CD14-positive monocyte (primary cell): ENCODE measurements around the gene KRT8. TPM values are rescaled to one million over a fixed set of nuclear protein-coding genes. Genes with fewer than 3 reads are reported as not detected.

Experiments used
- DNase-seq, 3 donors: peaks; one replicate each; pipeline ENCODE4 v3.0.0-alpha.2; 2011 to 2022
- H2AFZ ChIP-seq: 2 replicates; pipeline ENCODE4 v1.6.0; 2012; ENCODE audit warnings: mild to moderate bottlenecking, low read depth, low read length, inconsistent platforms; ENCODE audit not compliant: insufficient read depth, poor library complexity, severe bottlenecking
- H3K27ac ChIP-seq, 2 donors: 1 replicate in 1 of 2; 2 replicates in 1 of 2; pipeline ENCODE4 v1.5.1; 2012 to 2013; ENCODE audit warnings: low read length in 2 of 2, control low read depth in 1 of 2, inconsistent platforms in 1 of 2, low read depth in 1 of 2, mild to moderate bottlenecking in 1 of 2
- H3K27me3 ChIP-seq, 2 donors: one replicate each; pipeline versions ENCODE4 v1.6.0 to v1.6.1; 2011 to 2013; ENCODE audit warnings: low read length in 2 of 2; ENCODE audit not compliant: control insufficient read depth in 2 of 2, insufficient read depth in 2 of 2
- H3K36me3 ChIP-seq, 2 donors: replicated peaks in 1 of 2; 1 replicate in 1 of 2; 2 replicates in 1 of 2; pipeline versions ENCODE4 v1.5.1 to v1.6.1; 2012 to 2013; ENCODE audit warnings: low read length in 2 of 2, control low read depth in 1 of 2, inconsistent platforms in 1 of 2, mild to moderate bottlenecking in 1 of 2; ENCODE audit not compliant: insufficient read depth in 2 of 2, control insufficient read depth in 1 of 2
- H3K4me1 ChIP-seq, 2 donors: 1 replicate in 1 of 2; 2 replicates in 1 of 2; pipeline versions ENCODE4 v1.5.1 to v1.6.1; 2012 to 2013; ENCODE audit warnings: low read length in 2 of 2, control low read depth in 1 of 2, inconsistent platforms in 1 of 2, mild to moderate bottlenecking in 1 of 2, moderate library complexity in 1 of 2; ENCODE audit not compliant: insufficient read depth in 2 of 2, control insufficient read depth in 1 of 2
- H3K4me2 ChIP-seq: replicated peaks from 2 replicates; pipeline ENCODE3; 2012; ENCODE audit warnings: low read length, moderate library complexity, mild to moderate bottlenecking; ENCODE audit not compliant: poor library complexity, severe bottlenecking; ENCODE audit errors: extremely low read depth
- H3K4me3 ChIP-seq, 3 experiments: fragments of 200-600 bp in 1 of 3; sonication (generic) in 1 of 3; replicated peaks in 1 of 3; 1 replicate in 2 of 3; 2 replicates in 1 of 3; pipeline ENCODE4 v1.5.1; 2011 to 2013; ENCODE audit warnings: low read length in 3 of 3, mild to moderate bottlenecking in 3 of 3, control low read depth in 2 of 3, low read depth in 2 of 3, inconsistent platforms in 1 of 3, moderate library complexity in 1 of 3
- H3K79me2 ChIP-seq: 2 replicates; pipeline ENCODE4 v1.6.0; 2012; ENCODE audit warnings: mild to moderate bottlenecking, control low read depth, inconsistent platforms, low read length, moderate library complexity; ENCODE audit not compliant: insufficient read depth
- H3K9ac ChIP-seq: 2 replicates; pipeline ENCODE4 v1.6.0; 2017; ENCODE audit warnings: low read length, mild to moderate bottlenecking; ENCODE audit not compliant: insufficient read depth, poor library complexity, severe bottlenecking
- H3K9me3 ChIP-seq, 2 donors: replicated peaks in 1 of 2; 1 replicate in 1 of 2; 2 replicates in 1 of 2; pipeline versions ENCODE4 v1.5.1 to v1.6.1; 2012 to 2013; ENCODE audit warnings: low read length in 2 of 2, control low read depth in 1 of 2; ENCODE audit not compliant: control insufficient read depth in 1 of 2, insufficient read depth in 1 of 2
- H4K20me1 ChIP-seq: 2 replicates; pipeline ENCODE4 v1.6.0; 2012; ENCODE audit warnings: mild to moderate bottlenecking, low read length, control low read depth, moderate library complexity; ENCODE audit not compliant: insufficient read depth
- H3K27ac Mint-ChIP-seq, 7 donors: one replicate each; pipeline ENCODE4 v1.8.0; 2020; ENCODE audit warnings: mild to moderate bottlenecking in 7 of 7, mixed read lengths in 7 of 7, moderate library complexity in 6 of 7, inconsistent platforms in 2 of 7
- H3K27me3 Mint-ChIP-seq, 3 donors: one replicate each; pipeline ENCODE4 v1.8.0; 2021 to 2022; ENCODE audit warnings: low read depth in 3 of 3, mild to moderate bottlenecking in 3 of 3, mixed read lengths in 3 of 3, moderate library complexity in 3 of 3, inconsistent platforms in 1 of 3
- H3K36me3 Mint-ChIP-seq, 2 donors: one replicate each; pipeline ENCODE4 v1.8.0; 2020; ENCODE audit warnings: mixed read lengths in 2 of 2, inconsistent platforms in 1 of 2, mild to moderate bottlenecking in 1 of 2
- H3K4me1 Mint-ChIP-seq: one replicate; pipeline ENCODE4 v1.8.0; 2020; ENCODE audit warnings: mild to moderate bottlenecking, mixed read lengths
- H3K4me3 Mint-ChIP-seq, 2 donors: one replicate each; pipeline ENCODE4 v1.8.0; 2020; ENCODE audit warnings: mild to moderate bottlenecking in 2 of 2, mixed read lengths in 2 of 2, moderate library complexity in 1 of 2
- H3K9me3 Mint-ChIP-seq, 7 donors: one replicate each; pipeline ENCODE4 v1.8.0; 2020 to 2022; ENCODE audit warnings: mixed read lengths in 7 of 7, mild to moderate bottlenecking in 6 of 7, moderate library complexity in 6 of 7, inconsistent platforms in 2 of 7
- WGBS: methylation state at CpG from one replicate; pipeline ENCODE4 v1.1.5; 2013; ENCODE audit warnings: missing lambda C conversion rate; ENCODE audit not compliant: insufficient coverage; 5-methylcytosine and 5-hydroxymethylcytosine counted together
- intact Hi-C, 2 donors: fragments of 100-400 bp; cut with micrococcal nuclease; formaldehyde crosslinking; loops; one replicate each; pipeline versions ENCODE4 v1.15.0 to v1.15.1; 2023
- polyA plus RNA-seq, 3 donors: library from polyadenylated mRNA; depleted of rRNA in 1 of 3; unstranded in 2 of 3; stranded (reverse) in 1 of 3; fragments of 300-500 nt in 2 of 3; fragments of >200 nt in 1 of 3; fragmentation: Illumina TruSeq in 2 of 3; gene quantifications; 1 replicate in 2 of 3; 2 replicates in 1 of 3; pipeline ENCODE4 v1.2.3, GENCODE V29; 2012 to 2021
- TF ChIP-seq, protein P1 (sequence below): fragments of 200-600 bp; IDR thresholded peaks from one replicate; pipeline ENCODE4 v1.8.0; 2022; ENCODE audit warnings: antibody characterized with exemption, mild to moderate bottlenecking

KRT8 gene
- polyA plus RNA-seq, 3 donors = 0.16 to 0.39 TPM; not detected in 1

DNA sequence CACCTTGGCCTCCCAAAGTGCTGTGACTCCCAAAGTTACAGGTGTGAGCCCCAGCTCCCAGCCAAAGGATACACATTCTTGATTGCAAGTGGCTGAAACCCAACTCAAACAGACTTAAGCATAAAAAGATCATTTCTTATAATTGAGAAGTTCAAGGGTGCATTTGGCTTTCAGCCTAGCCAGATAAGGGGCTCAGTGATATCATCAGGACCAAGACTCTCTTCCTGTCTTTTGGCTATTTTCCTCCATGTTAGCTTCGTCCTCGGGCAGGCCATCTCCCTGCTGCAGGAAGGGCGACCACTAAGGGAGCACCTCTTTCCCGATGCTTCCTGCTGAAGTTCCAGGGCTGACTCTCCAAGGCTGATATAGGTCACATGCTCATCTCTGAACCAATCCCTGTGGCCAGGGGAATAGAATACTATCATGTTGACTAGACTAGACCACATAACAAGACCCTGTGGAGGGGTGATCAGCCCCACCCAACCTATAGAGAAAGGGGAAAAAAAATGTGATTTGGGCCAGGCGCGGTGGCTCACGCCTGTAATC is 9.8 kb upstream of the KRT8 start:
- H3K27ac ChIP-seq = no peak overlapping the region
- no peak overlapping the region for H3K9ac ChIP-seq
- no peak overlapping the region for H2AFZ ChIP-seq
- H3K4me2 ChIP-seq = no peak overlapping the region
- DNase-seq = no peak
- no peaks in the 10 kb centered on the region for H3K36me3 ChIP-seq
- Mint-ChIP-seq H3K9me3 (peaks cover 12 to 25% (median 22%) of the 10 kb centered on the region in 7 donors), H3K4me3 (no peak overlapping the region), H3K27me3 (peaks cover 2 to 11% (median 5%) of the 10 kb centered on the region in 3 donors), H3K27ac (no peak overlapping the region), H3K4me1 (peaks cover 6% of the 10 kb centered on the region), H3K36me3 (no peaks in the 10 kb centered on the region)
- H4K20me1 ChIP-seq = no peaks in the 10 kb centered on the region
- peaks cover 12 to 27% of the 10 kb centered on the region in 2 donors for H3K9me3 ChIP-seq
- TF ChIP-seq, protein P1, sequence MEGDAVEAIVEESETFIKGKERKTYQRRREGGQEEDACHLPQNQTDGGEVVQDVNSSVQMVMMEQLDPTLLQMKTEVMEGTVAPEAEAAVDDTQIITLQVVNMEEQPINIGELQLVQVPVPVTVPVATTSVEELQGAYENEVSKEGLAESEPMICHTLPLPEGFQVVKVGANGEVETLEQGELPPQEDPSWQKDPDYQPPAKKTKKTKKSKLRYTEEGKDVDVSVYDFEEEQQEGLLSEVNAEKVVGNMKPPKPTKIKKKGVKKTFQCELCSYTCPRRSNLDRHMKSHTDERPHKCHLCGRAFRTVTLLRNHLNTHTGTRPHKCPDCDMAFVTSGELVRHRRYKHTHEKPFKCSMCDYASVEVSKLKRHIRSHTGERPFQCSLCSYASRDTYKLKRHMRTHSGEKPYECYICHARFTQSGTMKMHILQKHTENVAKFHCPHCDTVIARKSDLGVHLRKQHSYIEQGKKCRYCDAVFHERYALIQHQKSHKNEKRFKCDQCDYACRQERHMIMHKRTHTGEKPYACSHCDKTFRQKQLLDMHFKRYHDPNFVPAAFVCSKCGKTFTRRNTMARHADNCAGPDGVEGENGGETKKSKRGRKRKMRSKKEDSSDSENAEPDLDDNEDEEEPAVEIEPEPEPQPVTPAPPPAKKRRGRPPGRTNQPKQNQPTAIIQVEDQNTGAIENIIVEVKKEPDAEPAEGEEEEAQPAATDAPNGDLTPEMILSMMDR = no peak
- WGBS = 97% methylated on average over 4 of the region's 7 CpGs
- no peaks in the 10 kb centered on the region for H3K27me3 ChIP-seq
- intact Hi-C loops = no loop called here
- peaks cover 3 to 4% of the 10 kb centered on the region in 2 donors for H3K4me1 ChIP-seq
- no peak overlapping the region for H3K4me3 ChIP-seq
- H3K79me2 ChIP-seq = no peaks in the 10 kb centered on the region

DNA sequence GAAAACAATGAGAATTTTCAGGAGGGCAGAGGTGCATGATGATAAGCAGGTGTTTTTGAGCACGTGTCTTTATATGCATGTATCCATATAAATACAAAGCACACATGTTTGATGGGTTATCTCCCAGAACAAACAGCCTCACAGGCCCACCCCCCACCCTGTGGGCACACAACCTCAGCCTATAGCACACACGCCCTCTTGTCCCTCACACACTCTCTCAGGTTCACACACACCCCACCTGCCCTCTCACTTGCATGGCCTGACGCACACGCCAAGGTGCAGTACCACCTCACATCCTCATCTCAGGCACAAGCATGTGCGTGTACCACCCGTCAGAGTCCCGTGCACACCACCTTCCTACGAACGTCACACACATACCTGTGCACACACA is 8.6 kb upstream of the KRT8 start:
- TF ChIP-seq, protein P1 = no peak
- no peak for DNase-seq
- intact Hi-C loops = no loop called here
- Histone ChIP-seq H3K27me3 (no peaks in the 10 kb centered on the region), H3K27ac (no peak overlapping the region), H3K79me2 (no peaks in the 10 kb centered on the region), H3K9me3 (peaks cover 9 to 21% of the 10 kb centered on the region in 2 donors), H3K4me2 (no peak overlapping the region), H4K20me1 (no peaks in the 10 kb centered on the region), H3K4me3 (no peak overlapping the region), H3K4me1 (peaks cover 4 to 8% of the 10 kb centered on the region in 2 donors), H3K9ac (no peak overlapping the region), H2AFZ (no peak overlapping the region), H3K36me3 (no peaks in the 10 kb centered on the region)
- WGBS = 91% methylated on average over 3 of the region's 9 CpGs
- no peak overlapping the region for H3K27ac Mint-ChIP-seq
- peaks cover 9 to 20% (median 18%) of the 10 kb centered on the region in 7 donors for H3K9me3 Mint-ChIP-seq
- peaks cover 2 to 11% (median 5%) of the 10 kb centered on the region in 3 donors for H3K27me3 Mint-ChIP-seq
- no peaks in the 10 kb centered on the region for H3K36me3 Mint-ChIP-seq
- peaks cover 8% of the 10 kb centered on the region for H3K4me1 Mint-ChIP-seq
- no peak overlapping the region for H3K4me3 Mint-ChIP-seq
